HCT116 (cell line): ENCODE measurements around the gene GRIN1. TPM values are rescaled to one million over a fixed set of nuclear protein-coding genes. Genes with fewer than 3 reads are reported as not detected.

Source experiments
- ATAC-seq: fragments of 200-7000 bp; cut with Tn5 transposase; 2 replicates; pipeline ENCODE4 v1.9.1; 2020; ENCODE audit warnings: mild to moderate bottlenecking, moderate library complexity
- BruUV-seq: library from RNA; stranded (reverse); fragments of 400-500 nt; replicated peaks from 2 replicates; lab custom pipeline; 2021; lab: Mats Ljungman, UMichigan
- CTCF ChIA-PET: fragments of 300-600 bp; sonication (Branson Sonifier 250); formaldehyde crosslinking; loops from one replicate; lab custom pipeline; 2021; ENCODE audit warnings: antibody characterized with exemption; lab: Charles Lee
- POLR2A ChIA-PET: fragments of 300-600, 350-600 bp; sonication (Branson Sonifier 250); formaldehyde crosslinking; loops from one replicate; lab custom pipeline; 2021; ENCODE audit warnings: antibody characterized with exemption; lab: Charles Lee
- RAD21 ChIA-PET, 2 experiments: fragments of 300-600 bp; sonication (Branson Sonifier 250); formaldehyde crosslinking; loops; one replicate each; lab custom pipeline; 2023; ENCODE audit warnings: low total read pairs in 2 of 2; ENCODE audit not compliant: uncharacterized antibody in 2 of 2, unreplicated experiment in 2 of 2, low non-redundant PET in 1 of 2; lab: Charles Lee
- DNase-seq: peaks from one replicate; pipeline ENCODE4 v3.0.0-alpha.2; 2010; ENCODE audit warnings: low read depth, low spot score
- H2AFZ ChIP-seq: fragments of 200-600 bp; shearing (Covaris generic), sonication (generic); 2 replicates; pipeline ENCODE4 v1.6.1; 2017; ENCODE audit warnings: low read depth, mixed run types, mixed read lengths, antibody characterized with exemption, low read length; ENCODE audit not compliant: poor library complexity, severe bottlenecking
- H3K27ac ChIP-seq: 2 replicates; pipeline ENCODE4 v1.5.1; 2012; ENCODE audit warnings: low read depth, low read length
- H3K27me3 ChIP-seq: fragments of 200-600 bp; sonication (generic); 2 replicates; pipeline ENCODE4 v1.6.1; 2016; ENCODE audit warnings: mixed run types, low read length, mixed read lengths; ENCODE audit not compliant: insufficient read depth
- H3K36me3 ChIP-seq, 2 experiments: fragments of 200-500 bp in 1 of 2; fragments of 200-600 bp in 1 of 2; sonication (Bioruptor generic) in 1 of 2; sonication (generic) in 1 of 2; 2 replicates each; pipeline versions ENCODE4 v1.5.1 to v1.6.1; 2014 to 2016; ENCODE audit warnings: low read length in 2 of 2, inconsistent platforms in 1 of 2, mixed read lengths in 1 of 2, mixed run types in 1 of 2; ENCODE audit not compliant: insufficient read depth in 2 of 2, control insufficient read depth in 1 of 2
- H3K4me1 ChIP-seq, 2 experiments: fragments of 200-600 bp in 1 of 2; sonication (generic) in 1 of 2; 2 replicates each; pipeline versions ENCODE4 v1.5.1 to v1.6.1; 2012 to 2017; ENCODE audit warnings: low read length in 2 of 2, inconsistent platforms in 1 of 2, mild to moderate bottlenecking in 1 of 2, mixed read lengths in 1 of 2, mixed run types in 1 of 2, moderate library complexity in 1 of 2; ENCODE audit not compliant: insufficient read depth in 2 of 2, control insufficient read depth in 1 of 2
- H3K4me2 ChIP-seq: fragments of 200-600 bp; sonication (generic); 2 replicates; pipeline ENCODE4 v1.6.1; 2017; ENCODE audit warnings: mixed run types, low read length, mixed read lengths
- H3K4me3 ChIP-seq, 2 experiments: fragments of 200-600 bp in 1 of 2; sonication (generic) in 1 of 2; replicated peaks in 1 of 2; 2 replicates each; pipeline ENCODE4 v1.5.1; 2011 to 2016; ENCODE audit warnings: low read length in 2 of 2, control low read depth in 1 of 2, low read depth in 1 of 2, mild to moderate bottlenecking in 1 of 2, mixed read lengths in 1 of 2, mixed run types in 1 of 2
- H3K79me2 ChIP-seq: fragments of 200-600 bp; sonication (generic); 2 replicates; pipeline ENCODE4 v1.6.1; 2017; ENCODE audit warnings: mild to moderate bottlenecking, mixed run types, low read length, moderate library complexity, mixed read lengths; ENCODE audit not compliant: insufficient read depth
- H3K9ac ChIP-seq: fragments of 200-600 bp; sonication (generic); 2 replicates; pipeline ENCODE4 v1.6.1; 2016; ENCODE audit warnings: low read length, mixed read lengths
- H3K9me2 ChIP-seq: fragments of 200-600 bp; sonication (generic), shearing (Covaris generic); 2 replicates; pipeline ENCODE4 v1.6.1; 2017; ENCODE audit warnings: mixed run types, mild to moderate bottlenecking, moderate library complexity; ENCODE audit not compliant: insufficient read depth
- H3K9me3 ChIP-seq, 2 experiments: fragments of 200-500 bp in 1 of 2; fragments of 200-600 bp in 1 of 2; sonication (Bioruptor generic) in 1 of 2; sonication (generic) in 1 of 2; 2 replicates each; pipeline ENCODE4 v1.6.1; 2014 to 2017; ENCODE audit warnings: low read length in 2 of 2, mixed read lengths in 2 of 2, inconsistent platforms in 1 of 2, low read depth in 1 of 2, mild to moderate bottlenecking in 1 of 2, mixed run types in 1 of 2, moderate library complexity in 1 of 2; ENCODE audit not compliant: control insufficient read depth in 1 of 2, insufficient read depth in 1 of 2
- H4K20me1 ChIP-seq: fragments of 200-600 bp; sonication (generic), shearing (Covaris generic); 2 replicates; pipeline ENCODE4 v1.6.1; 2017; ENCODE audit warnings: mixed run types, mild to moderate bottlenecking, moderate library complexity; ENCODE audit not compliant: insufficient read depth
- CBX3 ChIP-seq: IDR thresholded peaks from 2 replicates; pipeline ENCODE4 v1.6.1; 2012; ENCODE audit warnings: low read depth
- CEBPB ChIP-seq: IDR thresholded peaks from 2 replicates; pipeline ENCODE4 v1.6.1; 2012; ENCODE audit warnings: low read depth
- ELF1 ChIP-seq: IDR thresholded peaks from 2 replicates; pipeline ENCODE4 v1.6.1; 2012; ENCODE audit warnings: low read depth, borderline replicate concordance
- EZH2 ChIP-seq: fragments of 200-600 bp; sonication (generic); IDR thresholded peaks from 2 replicates; pipeline ENCODE4 v1.6.1; 2017; ENCODE audit warnings: antibody characterized with exemption, mixed run types
- EZH2phosphoT487 ChIP-seq: fragments of 200-600 bp; IDR thresholded peaks from 2 replicates; pipeline ENCODE4 v1.6.1; 2018; ENCODE audit warnings: antibody characterized with exemption, borderline replicate concordance
- FOSL1 ChIP-seq: IDR thresholded peaks from 2 replicates; pipeline ENCODE4 v1.6.1; 2012; ENCODE audit warnings: low read depth
- JUND ChIP-seq: IDR thresholded peaks from 2 replicates; pipeline ENCODE4 v1.6.1; 2012
- POLR2A ChIP-seq: IDR thresholded peaks from 2 replicates; pipeline ENCODE4 v1.7.0; 2011; ENCODE audit warnings: borderline replicate concordance; ENCODE audit not compliant: insufficient read depth, insufficient read length; ENCODE audit errors: extremely low read depth
- POLR2AphosphoS5 ChIP-seq: IDR thresholded peaks from 2 replicates; pipeline ENCODE4 v1.6.1; 2011; ENCODE audit warnings: mild to moderate bottlenecking, low read depth, low read length, moderate library complexity
- RAD21 ChIP-seq: IDR thresholded peaks from 2 replicates; pipeline ENCODE4 v1.6.1; 2012; ENCODE audit warnings: low read depth, mild to moderate bottlenecking
- SIN3A ChIP-seq: IDR thresholded peaks from 2 replicates; pipeline ENCODE4 v1.6.1; 2012; ENCODE audit warnings: low read depth
- SP1 ChIP-seq: IDR thresholded peaks from 2 replicates; pipeline ENCODE4 v1.6.1; 2012; ENCODE audit warnings: low read depth
- SRF ChIP-seq: IDR thresholded peaks from 2 replicates; pipeline ENCODE4 v1.6.1; 2012; ENCODE audit warnings: low read depth
- TCF7L2 ChIP-seq: IDR thresholded peaks from 2 replicates; pipeline ENCODE4 v1.7.0; 2011; ENCODE audit warnings: borderline replicate concordance, inconsistent platforms; ENCODE audit not compliant: insufficient read depth, insufficient read length; ENCODE audit errors: extremely low read depth
- YY1 ChIP-seq: IDR thresholded peaks from 2 replicates; pipeline ENCODE4 v1.6.1; 2011; ENCODE audit warnings: low read length, low read depth, moderate library complexity, mild to moderate bottlenecking; ENCODE audit not compliant: insufficient replicate concordance; ENCODE audit errors: extremely low read depth
- ZBTB33 ChIP-seq: IDR thresholded peaks from 2 replicates; pipeline ENCODE4 v1.6.1; 2011; ENCODE audit warnings: mild to moderate bottlenecking, low read length, moderate library complexity; ENCODE audit not compliant: insufficient replicate concordance; ENCODE audit errors: extremely low read depth
- ZNF274 ChIP-seq: fragments of 200-500 bp; sonication (Bioruptor generic); IDR thresholded peaks from 2 replicates; pipeline ENCODE4 v1.6.1; 2014; ENCODE audit warnings: mild to moderate bottlenecking, low read depth, low read length, inconsistent platforms
- intact Hi-C: fragments of 100-400 bp; cut with micrococcal nuclease; formaldehyde crosslinking; loops from 2 replicates; pipeline ENCODE4 v1.10.0; 2022
- total RNA-seq: library from RNA; stranded (reverse); gene quantifications from one replicate; pipeline ENCODE4 v1.2.1, GENCODE V29; 2021; ENCODE audit not compliant: unreplicated experiment

Gene GRIN1
- total RNA-seq, 1 experiment from 2014 or later = 23.1 TPM

- POLR2A ChIA-PET = no interaction called here
- RAD21 ChIA-PET = no interaction called here
- CTCF ChIA-PET = no interaction called here
Measured at GRCh38 chr9:137183980-137184595, 45.1 kb downstream of the GRIN1 start.

GRCh38 chr9:137184881-137185660 is 46.1 kb downstream of the GRIN1 start:
- no peak overlapping the region for H3K27ac ChIP-seq
- H3K36me3 ChIP-seq = peaks cover 0 to 20% of the 10 kb centered on the region in 2 experiments; a peak in 1 of 4 replicates
- H3K9me2 ChIP-seq = no peaks in the 10 kb centered on the region
- no peak for ATAC-seq
- no peaks in the 10 kb centered on the region for H4K20me1 ChIP-seq
- DNase-seq = no peak
- ChIA-PET RAD21 (no interaction called here), CTCF (no interaction called here), POLR2A (no interaction called here)
- intact Hi-C loops = loop anchor here (5.0 kb wide), 1 partner anchor 42 kb away; the partner anchor contains the start of genes CYSRT1 and RNF224
- no peak overlapping the region for H3K9ac ChIP-seq
- peaks cover 43% of the 10 kb centered on the region for H3K79me2 ChIP-seq
- H3K27me3 ChIP-seq = no peaks in the 10 kb centered on the region
- H3K4me2 ChIP-seq = no peak overlapping the region
- no peak overlapping the region for H3K4me3 ChIP-seq
- no peaks in the 10 kb centered on the region for H3K9me3 ChIP-seq
- H3K4me1 ChIP-seq = peaks cover 12 to 22% of the 10 kb centered on the region in 2 experiments; a peak in 3 of 4 replicates
- BruUV-seq = no TSS peak
- H2AFZ ChIP-seq = no peak overlapping the region
- TF ChIP-seq FOSL1 (no peak), POLR2A (no peak), EZH2 (no peak), JUND (no peak), ZBTB33 (no peak), POLR2AphosphoS5 (no peak), CEBPB (no peak), SRF (no peak), CBX3 (no peak)

More at GRCh38 chr9:137183980-137184595, 45.1 kb downstream of the GRIN1 start:
- BruUV-seq = no TSS peak
- intact Hi-C loops = no loop called here
- Histone ChIP-seq H3K9me3 (no peaks in the 10 kb centered on the region), H3K4me3 (no peak overlapping the region), H3K79me2 (peaks cover 33% of the 10 kb centered on the region), H3K4me1 (peaks cover 8 to 17% of the 10 kb centered on the region in 2 experiments; a peak in 3 of 4 replicates), H3K9ac (no peak overlapping the region), H3K27ac (no peak overlapping the region), H3K27me3 (no peaks in the 10 kb centered on the region), H3K36me3 (peaks cover 0 to 21% of the 10 kb centered on the region in 2 experiments; a peak in 1 of 4 replicates), H3K4me2 (no peak overlapping the region), H4K20me1 (no peaks in the 10 kb centered on the region), H2AFZ (no peak overlapping the region), H3K9me2 (no peaks in the 10 kb centered on the region)
- DNase-seq = no peak
- no peak for ATAC-seq
- TF ChIP-seq FOSL1 (no peak), EZH2 (no peak), EZH2phosphoT487 (no peak), CBX3 (no peak), ZNF274 (no peak), POLR2AphosphoS5 (no peak), POLR2A (no peak), YY1 (no peak), SP1 (no peak), SIN3A (no peak), RAD21 (no peak), CEBPB (no peak), ELF1 (no peak), JUND (no peak), SRF (no peak), TCF7L2 (no peak)
